CD4-positive, alpha-beta T cell (primary cell): ENCODE measurements around the gene RCOR3. TPM values are rescaled to one million over a fixed set of nuclear protein-coding genes. Genes with fewer than 3 reads are reported as not detected.

Source experiments
- ATAC-seq: fragments of 200-7000 bp; cut with Tn5 transposase; one replicate; pipeline ENCODE4 v1.10.0; 2022; ENCODE audit warnings: mild to moderate bottlenecking; ENCODE audit not compliant: poor library complexity
- CTCF ChIA-PET: fragments of 350-600 bp; sonication (Branson Sonifier 250); formaldehyde crosslinking; loops from one replicate; lab custom pipeline; 2021; ENCODE audit warnings: antibody characterized with exemption, inconsistent platforms; lab: Charles Lee
- POLR2A ChIA-PET: fragments of 350-600 bp; sonication (Branson Sonifier 250); formaldehyde crosslinking; loops from one replicate; lab custom pipeline; 2021; ENCODE audit warnings: antibody characterized with exemption, inconsistent platforms; lab: Charles Lee
- DNase-seq, 14 experiments: peaks; one replicate each; pipeline ENCODE4 v3.0.0-alpha.2; 2013 to 2020; ENCODE audit warnings: mixed read lengths in 2 of 14
- H3K27ac ChIP-seq, 2 donors: one replicate each; pipeline versions ENCODE4 v1.5.1 to v1.7.0; 2013; ENCODE audit warnings: low read length in 2 of 2, low read depth in 1 of 2, mild to moderate bottlenecking in 1 of 2
- H3K27me3 ChIP-seq, 2 experiments: 1 replicate in 1 of 2; 2 replicates in 1 of 2; pipeline versions ENCODE4 v1.6.1 to v1.7.0; 2013; ENCODE audit warnings: low read length in 2 of 2, control low read depth in 1 of 2, mild to moderate bottlenecking in 1 of 2, moderate library complexity in 1 of 2; ENCODE audit not compliant: insufficient read depth in 2 of 2, control insufficient read depth in 1 of 2
- H3K36me3 ChIP-seq: one replicate; pipeline ENCODE4 v1.6.1; 2013; ENCODE audit warnings: low read length, control low read depth; ENCODE audit not compliant: insufficient read depth
- H3K4me1 ChIP-seq: one replicate; pipeline ENCODE4 v1.6.1; 2013; ENCODE audit warnings: low read length, control low read depth; ENCODE audit not compliant: insufficient read depth
- H3K4me3 ChIP-seq: one replicate; pipeline ENCODE4 v1.5.1; 2013; ENCODE audit warnings: mild to moderate bottlenecking, low read length, moderate library complexity
- H3K9me3 ChIP-seq, 2 experiments: 1 replicate in 1 of 2; 2 replicates in 1 of 2; pipeline versions ENCODE4 v1.6.1 to v1.7.0; 2013; ENCODE audit warnings: low read length in 2 of 2, mild to moderate bottlenecking in 2 of 2, control low read depth in 1 of 2, moderate library complexity in 1 of 2; ENCODE audit not compliant: control insufficient read depth in 1 of 2, insufficient read depth in 1 of 2
- H3K27ac Mint-ChIP-seq: one replicate; pipeline ENCODE4 v1.8.0; 2020; ENCODE audit warnings: mixed read lengths
- H3K27me3 Mint-ChIP-seq: one replicate; pipeline ENCODE4 v1.8.0; 2021; ENCODE audit warnings: mixed read lengths
- H3K36me3 Mint-ChIP-seq: one replicate; pipeline ENCODE4 v1.8.0; 2021; ENCODE audit warnings: low read depth, mixed read lengths
- H3K4me1 Mint-ChIP-seq: one replicate; pipeline ENCODE4 v1.8.0; 2021; ENCODE audit warnings: low read depth, mixed read lengths
- H3K4me3 Mint-ChIP-seq: one replicate; pipeline ENCODE4 v1.8.0; 2020; ENCODE audit warnings: mild to moderate bottlenecking, mixed read lengths
- H3K9me3 Mint-ChIP-seq: one replicate; pipeline ENCODE4 v1.8.0; 2020; ENCODE audit warnings: mixed read lengths
- intact Hi-C, 2 experiments: fragments of 100-400 bp; cut with DNase I in 1 of 2; cut with micrococcal nuclease in 1 of 2; formaldehyde crosslinking; loops; one replicate each; pipeline versions ENCODE4 v1.15.1 to v1.9.0; 2023 to 2025; cut with DNase I, micrococcal nuclease
- total RNA-seq, 174 experiments: library from RNA in 2 of 174; stranded (reverse) in 2 of 174; gene quantifications; one replicate each; pipeline ENCODE4 v1.2.3 and lab custom pipeline; 2021 to 2026
- TF ChIP-seq, protein P1 (sequence below): fragments of 200-600 bp; IDR thresholded peaks from one replicate; pipeline ENCODE4 v1.8.0; 2022; ENCODE audit warnings: antibody characterized with exemption, mild to moderate bottlenecking

RCOR3 gene
- total RNA-seq, 2 experiments from 2014 or later: 55.7 to 60.5 TPM

DNA sequence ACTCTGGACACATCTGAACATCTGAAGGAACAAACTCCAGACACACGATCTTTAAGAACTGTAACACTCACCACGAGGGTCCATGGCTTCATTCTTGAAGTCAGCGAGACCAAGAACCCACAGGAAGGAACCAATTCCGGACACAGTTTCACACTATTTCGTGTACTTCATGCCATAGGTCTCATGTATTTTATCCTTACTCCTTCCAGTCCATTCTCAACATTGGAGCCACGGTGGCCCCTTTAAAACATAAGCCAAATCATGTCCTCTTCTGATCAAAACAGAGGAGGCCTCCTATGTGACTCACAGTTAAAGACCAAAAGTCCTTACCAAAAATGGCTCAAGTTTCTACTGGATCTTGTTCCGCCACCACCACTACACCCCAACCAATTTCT, 29.8 kb upstream of the RCOR3 start:
- ChIA-PET POLR2A (interaction anchor here (1.0 to 1.3 kb wide), 4 partner anchors 29 to 98 kb away, joined by 3 to 25 read pairs (median 4); partner anchors contain the start of gene RCOR3), CTCF (interaction anchor here (1.3 to 1.6 kb wide), 2 partner anchors 29 to 34 kb away, joined by 5 to 8 read pairs; partner anchors contain the start of gene RCOR3)
- Histone ChIP-seq H3K4me1 (peaks cover 16% of the 10 kb centered on the region), H3K36me3 (no peaks in the 10 kb centered on the region), H3K27me3 (no peaks in the 10 kb centered on the region), H3K9me3 (no peaks in the 10 kb centered on the region), H3K27ac (peak overlapping the region in 1 of 2 donors; percentile 41), H3K4me3 (peak overlapping the region; percentile 20)
- no peaks in the 10 kb centered on the region for H3K9me3 Mint-ChIP-seq
- H3K27me3 Mint-ChIP-seq: no peaks in the 10 kb centered on the region
- peak overlapping the region; percentile 86 for H3K27ac Mint-ChIP-seq
- TF ChIP-seq, protein P1, sequence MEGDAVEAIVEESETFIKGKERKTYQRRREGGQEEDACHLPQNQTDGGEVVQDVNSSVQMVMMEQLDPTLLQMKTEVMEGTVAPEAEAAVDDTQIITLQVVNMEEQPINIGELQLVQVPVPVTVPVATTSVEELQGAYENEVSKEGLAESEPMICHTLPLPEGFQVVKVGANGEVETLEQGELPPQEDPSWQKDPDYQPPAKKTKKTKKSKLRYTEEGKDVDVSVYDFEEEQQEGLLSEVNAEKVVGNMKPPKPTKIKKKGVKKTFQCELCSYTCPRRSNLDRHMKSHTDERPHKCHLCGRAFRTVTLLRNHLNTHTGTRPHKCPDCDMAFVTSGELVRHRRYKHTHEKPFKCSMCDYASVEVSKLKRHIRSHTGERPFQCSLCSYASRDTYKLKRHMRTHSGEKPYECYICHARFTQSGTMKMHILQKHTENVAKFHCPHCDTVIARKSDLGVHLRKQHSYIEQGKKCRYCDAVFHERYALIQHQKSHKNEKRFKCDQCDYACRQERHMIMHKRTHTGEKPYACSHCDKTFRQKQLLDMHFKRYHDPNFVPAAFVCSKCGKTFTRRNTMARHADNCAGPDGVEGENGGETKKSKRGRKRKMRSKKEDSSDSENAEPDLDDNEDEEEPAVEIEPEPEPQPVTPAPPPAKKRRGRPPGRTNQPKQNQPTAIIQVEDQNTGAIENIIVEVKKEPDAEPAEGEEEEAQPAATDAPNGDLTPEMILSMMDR: no peak
- intact Hi-C loops: loop anchor here in 1 of 2 experiments (1.0 kb wide), 1 partner anchor 30 kb away; the partner anchor contains the start of gene RCOR3
- H3K4me3 Mint-ChIP-seq: peak overlapping the region; percentile 74
- H3K4me1 Mint-ChIP-seq: peaks cover 29% of the 10 kb centered on the region
- ATAC-seq: peak; percentile 60
- no peaks in the 10 kb centered on the region for H3K36me3 Mint-ChIP-seq
- peak in 3 of 14 experiments; percentile 2 to 29 (median 19) for DNase-seq

DNA sequence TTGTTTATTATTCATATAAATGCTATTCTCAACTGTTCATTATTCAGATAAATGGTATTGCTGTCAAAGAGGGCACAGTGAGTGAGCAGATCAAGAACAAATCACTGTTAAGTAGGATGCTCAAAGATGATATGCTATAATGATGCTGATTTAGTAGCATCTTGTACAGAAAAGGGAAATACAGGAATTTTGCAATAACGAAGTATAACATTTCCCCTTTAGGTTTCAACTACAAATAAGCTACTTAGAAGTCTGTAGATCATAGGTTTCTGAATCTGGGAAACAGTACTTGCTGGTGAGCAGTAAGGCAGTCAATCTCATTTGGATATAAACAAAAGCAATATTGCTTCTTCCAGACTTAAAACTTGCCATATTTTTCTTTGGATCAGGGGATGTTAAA, 27.3 kb upstream of the RCOR3 start:
- no peak overlapping the region for H3K27ac ChIP-seq
- ATAC-seq: no peak
- no peaks in the 10 kb centered on the region for H3K9me3 ChIP-seq
- no peaks in the 10 kb centered on the region for H3K27me3 ChIP-seq
- Mint-ChIP-seq H3K4me3 (no peak overlapping the region), H3K36me3 (no peaks in the 10 kb centered on the region), H3K9me3 (no peaks in the 10 kb centered on the region), H3K27me3 (no peaks in the 10 kb centered on the region), H3K27ac (no peak overlapping the region), H3K4me1 (peaks cover 29% of the 10 kb centered on the region)
- POLR2A ChIA-PET: no interaction called here
- peak in 1 of 14 experiments; percentile 2 for DNase-seq
- TF ChIP-seq, protein P1: no peak
- intact Hi-C loops: no loop called here
- H3K36me3 ChIP-seq: no peaks in the 10 kb centered on the region
- CTCF ChIA-PET: no interaction called here
- peaks cover 16% of the 10 kb centered on the region for H3K4me1 ChIP-seq
- no peak overlapping the region for H3K4me3 ChIP-seq

DNA sequence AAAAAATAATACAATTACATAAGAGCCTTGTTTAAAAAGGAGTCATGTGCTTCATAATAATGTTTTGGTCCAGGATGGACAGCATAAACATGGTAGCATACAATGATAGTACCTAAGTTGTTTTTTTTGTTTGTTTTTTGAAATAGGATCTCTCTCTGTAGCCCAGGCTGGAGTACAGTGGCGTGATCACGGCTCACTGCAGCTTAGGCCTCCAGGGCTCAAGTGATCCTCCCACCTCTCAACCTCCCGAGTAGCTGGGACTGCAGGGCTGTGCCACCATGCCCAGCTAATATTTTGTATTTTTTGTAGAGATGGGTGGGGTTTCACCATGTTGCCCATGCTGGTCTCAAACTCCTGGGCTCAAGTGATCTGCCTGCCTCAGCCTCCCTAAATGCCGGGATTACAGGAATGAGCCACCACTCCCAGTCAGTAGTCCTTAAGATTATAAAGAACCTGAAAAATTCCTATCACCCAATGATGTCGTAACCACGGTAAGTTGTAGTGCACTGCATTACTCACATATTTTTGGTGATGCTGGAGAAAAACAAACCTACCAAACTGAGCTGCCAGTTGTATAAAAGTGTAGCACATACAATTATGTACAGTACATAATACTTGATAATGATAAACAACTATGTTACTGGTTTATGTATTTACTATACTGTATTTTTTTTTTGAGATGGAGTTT, 22.4 kb upstream of the RCOR3 start:
- no peak for DNase-seq
- Histone ChIP-seq H3K36me3 (no peaks in the 10 kb centered on the region), H3K27me3 (no peaks in the 10 kb centered on the region), H3K4me1 (no peaks in the 10 kb centered on the region), H3K4me3 (no peak overlapping the region), H3K27ac (no peak overlapping the region), H3K9me3 (no peaks in the 10 kb centered on the region)
- ChIA-PET CTCF (interaction anchor here (1.2 kb wide), 1 partner anchor 11 kb away, joined by 3 read pairs; no protein-coding TSS in a partner anchor), POLR2A (no interaction called here)
- Mint-ChIP-seq H3K27me3 (no peaks in the 10 kb centered on the region), H3K4me1 (no peaks in the 10 kb centered on the region), H3K36me3 (no peaks in the 10 kb centered on the region), H3K4me3 (no peak overlapping the region), H3K9me3 (no peaks in the 10 kb centered on the region), H3K27ac (no peak overlapping the region)
- intact Hi-C loops: no loop called here
- TF ChIP-seq, protein P1: no peak
- no peak for ATAC-seq
